Trophoblast cell (in vitro differentiated cells and primary cell): ENCODE measurements around the gene CD58.

Source experiments
- DNase-seq, 2 donors: peaks; one replicate each; pipeline ENCODE4 v3.0.0-alpha.2; 2016
- H2AFZ ChIP-seq: 2 replicates; pipeline ENCODE4 v1.6.1; 2013; ENCODE audit warnings: low read length, moderate library complexity, mild to moderate bottlenecking; ENCODE audit not compliant: insufficient read depth, poor library complexity
- H2AK5ac ChIP-seq: 2 replicates; pipeline ENCODE4 v1.6.1; 2013; ENCODE audit warnings: mild to moderate bottlenecking, low read length
- H2BK120ac ChIP-seq: 2 replicates; pipeline ENCODE4 v1.6.1; 2013; ENCODE audit warnings: low read length, mild to moderate bottlenecking, moderate library complexity; ENCODE audit not compliant: insufficient read depth, poor library complexity
- H2BK12ac ChIP-seq: 2 replicates; pipeline ENCODE4 v1.6.1; 2013; ENCODE audit warnings: mild to moderate bottlenecking, low read length, moderate library complexity
- H2BK5ac ChIP-seq: 2 replicates; pipeline ENCODE4 v1.6.1; 2013; ENCODE audit warnings: low read length, low read depth, moderate library complexity, mild to moderate bottlenecking; ENCODE audit not compliant: poor library complexity
- H3K14ac ChIP-seq: 2 replicates; pipeline ENCODE4 v1.6.1; 2013; ENCODE audit warnings: mild to moderate bottlenecking, low read length
- H3K18ac ChIP-seq: 2 replicates; pipeline ENCODE4 v1.6.1; 2013; ENCODE audit warnings: mild to moderate bottlenecking, low read length
- H3K23ac ChIP-seq: 2 replicates; pipeline ENCODE4 v1.6.1; 2013; ENCODE audit warnings: low read length
- H3K27ac ChIP-seq: 2 replicates; pipeline ENCODE4 v1.5.1; 2013; ENCODE audit warnings: low read depth, mild to moderate bottlenecking, inconsistent platforms, low read length, moderate library complexity
- H3K27me3 ChIP-seq: 2 replicates; pipeline ENCODE4 v1.6.1; 2013; ENCODE audit warnings: inconsistent platforms, mild to moderate bottlenecking, low read length, moderate library complexity; ENCODE audit not compliant: insufficient read depth
- H3K36me3 ChIP-seq, 2 experiments: 1 replicate in 1 of 2; 2 replicates in 1 of 2; pipeline ENCODE4 v1.6.1; 2013; ENCODE audit warnings: low read length in 2 of 2, mild to moderate bottlenecking in 2 of 2, moderate library complexity in 1 of 2; ENCODE audit not compliant: insufficient read depth in 2 of 2, control insufficient read depth in 1 of 2
- H3K4ac ChIP-seq: 2 replicates; pipeline ENCODE4 v1.6.1; 2013; ENCODE audit warnings: low read depth, mild to moderate bottlenecking, low read length, moderate library complexity
- H3K4me1 ChIP-seq, 2 experiments: 1 replicate in 1 of 2; 2 replicates in 1 of 2; pipeline ENCODE4 v1.6.1; 2013; ENCODE audit warnings: low read length in 2 of 2, mild to moderate bottlenecking in 2 of 2, moderate library complexity in 1 of 2; ENCODE audit not compliant: insufficient read depth in 2 of 2, control insufficient read depth in 1 of 2
- H3K4me2 ChIP-seq: 2 replicates; pipeline ENCODE4 v1.6.1; 2013; ENCODE audit warnings: inconsistent platforms, mild to moderate bottlenecking, low read length, moderate library complexity
- H3K4me3 ChIP-seq: 2 replicates; pipeline ENCODE4 v1.5.1; 2013; ENCODE audit warnings: mild to moderate bottlenecking, low read depth, low read length, inconsistent platforms
- H3K79me1 ChIP-seq: one replicate; pipeline ENCODE4 v1.6.1; 2013; ENCODE audit warnings: low read length
- H3K79me2 ChIP-seq: 2 replicates; pipeline ENCODE4 v1.6.1; 2013; ENCODE audit warnings: low read length, mild to moderate bottlenecking; ENCODE audit not compliant: control insufficient read depth, insufficient read depth, poor library complexity
- H3K9ac ChIP-seq: 2 replicates; pipeline ENCODE4 v1.6.1; 2013; ENCODE audit warnings: mild to moderate bottlenecking, low read length
- H3K9me3 ChIP-seq: 2 replicates; pipeline ENCODE4 v1.6.1; 2013; ENCODE audit warnings: low read depth, mild to moderate bottlenecking, control low read depth, inconsistent platforms, low read length; ENCODE audit not compliant: insufficient read depth
- H4K12ac ChIP-seq: 2 replicates; pipeline ENCODE4 v1.6.1; 2013; ENCODE audit warnings: low read depth, mild to moderate bottlenecking, low read length, moderate library complexity
- H4K8ac ChIP-seq: 2 replicates; pipeline ENCODE4 v1.6.1; 2013; ENCODE audit warnings: low read depth, mild to moderate bottlenecking, low read length, moderate library complexity
- H4K91ac ChIP-seq: one replicate; pipeline ENCODE4 v1.6.1; 2013; ENCODE audit warnings: low read depth, mild to moderate bottlenecking, low read length, moderate library complexity
- WGBS: extraction: QIAGEN DNeasy Blood & Tissue Kit; methylation state at CpG from one replicate; pipeline ENCODE4 v1.1.7; 2013; ENCODE audit warnings: missing lambda C conversion rate; ENCODE audit not compliant: insufficient read length, insufficient coverage; ENCODE audit errors: extremely low coverage; 5-methylcytosine and 5-hydroxymethylcytosine counted together

CD58 gene

GRCh38 chr1:116487583-116487982 lies 83.2 kb downstream of the CD58 start:
- Histone ChIP-seq H2AFZ (no peak overlapping the region), H3K79me2 (no peaks in the 10 kb centered on the region), H3K36me3 (no peaks in the 10 kb centered on the region), H3K27ac (no peak overlapping the region), H3K18ac (no peak overlapping the region), H3K14ac (no peak overlapping the region), H3K23ac (no peak overlapping the region), H3K9ac (no peak overlapping the region), H3K4me1 (peaks cover 8 to 15% of the 10 kb centered on the region in 2 experiments), H3K9me3 (no peaks in the 10 kb centered on the region), H3K79me1 (peaks cover 4% of the 10 kb centered on the region), H2BK120ac (no peak overlapping the region), H3K4me2 (no peak overlapping the region), H4K8ac (no peak overlapping the region), H3K27me3 (no peaks in the 10 kb centered on the region), H3K4ac (no peak overlapping the region), H2BK12ac (no peak overlapping the region), H2BK5ac (no peak overlapping the region), H2AK5ac (no peak overlapping the region), H4K91ac (no peak overlapping the region), H3K4me3 (no peak overlapping the region), H4K12ac (no peak overlapping the region)
- no CpG with 5 or more reads among the region's 1 CpG for WGBS
- peak in 1 of 2 donors; percentile 24 for DNase-seq

GRCh38 chr1:116487031-116487430 lies 83.8 kb downstream of the CD58 start:
- Histone ChIP-seq H3K9me3 (no peaks in the 10 kb centered on the region), H3K79me2 (no peaks in the 10 kb centered on the region), H3K4me1 (peaks cover 8 to 15% of the 10 kb centered on the region in 2 experiments), H2AK5ac (no peak overlapping the region), H3K4ac (no peak overlapping the region), H2AFZ (no peak overlapping the region), H3K9ac (no peak overlapping the region), H3K4me2 (no peak overlapping the region), H3K23ac (no peak overlapping the region), H2BK5ac (no peak overlapping the region), H3K27me3 (no peaks in the 10 kb centered on the region), H2BK120ac (no peak overlapping the region), H3K4me3 (no peak overlapping the region), H4K8ac (no peak overlapping the region), H3K18ac (no peak overlapping the region), H3K14ac (no peak overlapping the region), H3K27ac (no peak overlapping the region), H2BK12ac (no peak overlapping the region), H3K79me1 (peaks cover 4% of the 10 kb centered on the region), H4K12ac (no peak overlapping the region), H3K36me3 (no peaks in the 10 kb centered on the region), H4K91ac (no peak overlapping the region)
- DNase-seq: no peak

DNA sequence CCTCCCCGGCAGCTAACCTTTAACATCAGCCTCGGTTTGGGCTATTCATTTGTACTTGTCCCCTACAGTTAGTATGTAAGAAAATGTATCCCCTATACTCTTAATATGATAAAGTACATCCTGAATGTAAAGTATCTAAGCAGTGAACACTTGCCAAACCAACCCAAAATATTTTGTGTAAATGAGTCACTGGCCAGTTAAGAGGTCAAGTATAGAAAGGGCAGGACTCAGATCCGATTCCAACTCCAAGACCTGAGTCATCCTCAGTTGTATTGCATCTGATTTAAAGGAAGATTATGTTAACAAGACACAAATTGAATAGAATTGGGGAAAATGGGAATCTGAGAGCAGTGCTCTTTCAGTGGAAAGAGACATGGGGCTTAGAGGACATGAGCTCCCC lies 84.4 kb downstream of the CD58 start:
- H2AK5ac ChIP-seq: no peak overlapping the region
- no peaks in the 10 kb centered on the region for H3K36me3 ChIP-seq
- H3K4me3 ChIP-seq: no peak overlapping the region
- no peak overlapping the region for H4K12ac ChIP-seq
- no peak overlapping the region for H2BK5ac ChIP-seq
- no peak overlapping the region for H3K4ac ChIP-seq
- H2BK12ac ChIP-seq: no peak overlapping the region
- WGBS: no CpG with 5 or more reads among the region's 3 CpGs
- H4K91ac ChIP-seq: no peak overlapping the region
- peak in 1 of 2 donors; percentile 39 for DNase-seq
- H3K9ac ChIP-seq: no peak overlapping the region
- no peak overlapping the region for H3K14ac ChIP-seq
- no peak overlapping the region for H3K4me2 ChIP-seq
- H3K79me2 ChIP-seq: no peaks in the 10 kb centered on the region
- H2BK120ac ChIP-seq: no peak overlapping the region
- H3K23ac ChIP-seq: no peak overlapping the region
- H3K27ac ChIP-seq: no peak overlapping the region
- H3K18ac ChIP-seq: no peak overlapping the region
- peaks cover 4% of the 10 kb centered on the region for H3K79me1 ChIP-seq
- H3K27me3 ChIP-seq: no peaks in the 10 kb centered on the region
- no peaks in the 10 kb centered on the region for H3K9me3 ChIP-seq
- no peak overlapping the region for H4K8ac ChIP-seq
- H2AFZ ChIP-seq: no peak overlapping the region
- H3K4me1 ChIP-seq: peaks cover 8 to 15% of the 10 kb centered on the region in 2 experiments

DNA sequence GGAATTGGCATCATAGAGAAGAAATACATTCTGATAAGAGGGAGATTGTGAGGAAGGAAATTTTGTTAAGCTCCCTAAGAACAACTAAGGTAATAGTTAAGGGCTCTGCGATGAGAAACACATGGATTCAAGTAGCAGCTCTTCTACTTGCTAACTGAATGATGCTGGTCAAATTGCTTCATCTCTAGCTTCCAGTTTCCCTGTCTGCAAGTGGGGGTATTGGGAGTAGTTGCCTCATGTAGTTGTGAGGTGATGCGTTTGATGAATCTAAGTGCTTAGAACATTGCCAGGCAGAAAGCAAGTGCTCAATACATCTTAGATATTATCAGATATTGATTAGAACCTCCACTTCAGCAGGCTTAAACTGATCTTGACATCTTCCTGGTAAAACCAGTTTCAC lies 84.8 kb downstream of the CD58 start:
- H3K23ac ChIP-seq: no peak overlapping the region

More for the DNA sequence above, 84.8 kb downstream of the CD58 start:
- no peak for DNase-seq
- WGBS: no CpG with 5 or more reads among the region's 2 CpGs
- no peaks in the 10 kb centered on the region for H3K79me2 ChIP-seq
- H3K18ac ChIP-seq: no peak overlapping the region
- H2AK5ac ChIP-seq: no peak overlapping the region
- H3K4ac ChIP-seq: no peak overlapping the region
- H4K91ac ChIP-seq: no peak overlapping the region
- H4K8ac ChIP-seq: no peak overlapping the region
- H3K9me3 ChIP-seq: no peaks in the 10 kb centered on the region
- no peak overlapping the region for H3K9ac ChIP-seq
- H3K36me3 ChIP-seq: no peaks in the 10 kb centered on the region
- H2BK5ac ChIP-seq: no peak overlapping the region
- no peak overlapping the region for H3K4me2 ChIP-seq
- no peak overlapping the region for H2BK120ac ChIP-seq
- H4K12ac ChIP-seq: no peak overlapping the region
- H3K79me1 ChIP-seq: peaks cover 4% of the 10 kb centered on the region
- no peak overlapping the region for H3K4me3 ChIP-seq
- H3K27ac ChIP-seq: no peak overlapping the region
- no peak overlapping the region for H2BK12ac ChIP-seq
- no peak overlapping the region for H2AFZ ChIP-seq
- no peak overlapping the region for H3K14ac ChIP-seq
- no peaks in the 10 kb centered on the region for H3K27me3 ChIP-seq
- H3K4me1 ChIP-seq: peaks cover 7 to 15% of the 10 kb centered on the region in 2 experiments
